ENCODE measurements around the gene SHLD1. TPM values are rescaled to one million over a fixed set of nuclear protein-coding genes. Genes with fewer than 3 reads are reported as not detected.

SHLD1 gene
- total and polyA plus RNA-seq, 2 experiments from 2014 or later, result 1.4 to 15.0 TPM

- Histone ChIP-seq H3K4me3 (no peak overlapping the region), H3K9me2 (ENCODE audit: insufficient read depth) (no peaks in the 10 kb centered on the region), H3K36me3 (ENCODE audit: insufficient read depth) (no peaks in the 10 kb centered on the region), H3K79me2 (replicated peaks; ENCODE audit: insufficient read depth) (no peaks in the 10 kb centered on the region), H3K27ac (ENCODE audit: low read depth) (no peak overlapping the region), H4K20me1 (replicated peaks; ENCODE audit: insufficient read depth) (no peaks in the 10 kb centered on the region), H3K4me1 (ENCODE audit: insufficient read depth) (no peaks in the 10 kb centered on the region), H2AFZ (no peak overlapping the region), H3K4me2 (no peak overlapping the region), H3F3A (replicated peaks; ENCODE audit: low read depth) (no peaks in the 10 kb centered on the region), H3K27me3 (ENCODE audit: insufficient read depth) (no peaks in the 10 kb centered on the region)
- H3K9me3 Mint-ChIP-seq, result no peaks in the 10 kb centered on the region
- H3K36me3 Mint-ChIP-seq (ENCODE audit: low read depth), result no peaks in the 10 kb centered on the region
- no peak overlapping the region for H3K27ac Mint-ChIP-seq
- H3K27me3 Mint-ChIP-seq (ENCODE audit: insufficient read depth, low read depth, poor library complexity), result no peaks in the 10 kb centered on the region
- peaks cover 5% of the 10 kb centered on the region; the same call in 2 of the 3 replicates for H3K4me1 Mint-ChIP-seq
- H3K4me3 Mint-ChIP-seq, result no peak overlapping the region
- DNase-seq (ENCODE audit: low spot score) (no peak), ATAC-seq (no peak)
- TF ChIP-seq STAT1 (IDR thresholded peaks at IDR 0.05; ENCODE audit: unreplicated experiment) (no peak), ZNF331 (CRISPR knock-in tag; IDR thresholded peaks at IDR 0.05; ENCODE audit: low read depth) (no peak), JUNB (IDR thresholded peaks at IDR 0.05; ENCODE audit: unreplicated experiment) (no peak), EZH2 (IDR thresholded peaks at IDR 0.05; ENCODE audit: low read depth, unreplicated experiment) (no peak), CREB1 (CRISPR knock-in tag; IDR thresholded peaks at IDR 0.05; ENCODE audit: low read depth) (no peak), ZNF114 (CRISPR knock-in tag; IDR thresholded peaks at IDR 0.05) (no peak)
These were observed 16.0 kb downstream of the SHLD1 start for GRCh38 chr20:5766085-5766764.

GRCh38 chr20:5767493-5768098 is 17.4 kb downstream of the SHLD1 start:
- Histone ChIP-seq H3K36me3 (ENCODE audit: insufficient read depth) (no peaks in the 10 kb centered on the region), H3K27me3 (ENCODE audit: insufficient read depth) (no peaks in the 10 kb centered on the region), H3K4me2 (no peak overlapping the region), H3K4me3 (no peak overlapping the region), H3K79me2 (replicated peaks; ENCODE audit: insufficient read depth) (no peaks in the 10 kb centered on the region), H3K4me1 (ENCODE audit: insufficient read depth) (no peaks in the 10 kb centered on the region), H3K27ac (ENCODE audit: low read depth) (no peak overlapping the region), H2AFZ (no peak overlapping the region), H3F3A (replicated peaks; ENCODE audit: low read depth) (no peaks in the 10 kb centered on the region), H3K9me2 (ENCODE audit: insufficient read depth) (no peaks in the 10 kb centered on the region), H4K20me1 (replicated peaks; ENCODE audit: insufficient read depth) (no peaks in the 10 kb centered on the region)
- ATAC-seq (no peak), DNase-seq (ENCODE audit: low spot score) (no peak)
- no peaks in the 10 kb centered on the region; the same call in 2 of the 3 replicates for H3K9me3 Mint-ChIP-seq
- no peaks in the 10 kb centered on the region for H3K36me3 Mint-ChIP-seq (ENCODE audit: low read depth)
- no peaks in the 10 kb centered on the region for H3K27me3 Mint-ChIP-seq (ENCODE audit: insufficient read depth, low read depth, poor library complexity)
- H3K4me3 Mint-ChIP-seq, result no peak overlapping the region
- no peak overlapping the region for H3K27ac Mint-ChIP-seq
- H3K4me1 Mint-ChIP-seq, result peaks cover 5% of the 10 kb centered on the region; the same call in 2 of the 3 replicates
- TF ChIP-seq EZH2 (IDR thresholded peaks at IDR 0.05; ENCODE audit: low read depth, unreplicated experiment) (no peak), ZNF331 (CRISPR knock-in tag; IDR thresholded peaks at IDR 0.05; ENCODE audit: low read depth) (no peak), EZH2phosphoT487 (IDR thresholded peaks at IDR 0.05; ENCODE audit: unreplicated experiment) (no peak), ETS1 (IDR thresholded peaks at IDR 0.05) (no peak), POLR2AphosphoS5 (IDR thresholded peaks at IDR 0.05; ENCODE audit: low read depth) (no peak), NANOG (IDR thresholded peaks at IDR 0.05; ENCODE audit: borderline replicate concordance) (no peak), ZNF114 (CRISPR knock-in tag; IDR thresholded peaks at IDR 0.05) (no peak), CTCF (conservative IDR thresholded peaks at IDR 0.05; ENCODE audit: low read depth in 2 of 2) (no peak), ZNF462 (CRISPR knock-in tag; IDR thresholded peaks at IDR 0.05) (no peak), CREB1 (CRISPR knock-in tag; IDR thresholded peaks at IDR 0.05; ENCODE audit: low read depth) (no peak), STAT1 (IDR thresholded peaks at IDR 0.05; ENCODE audit: unreplicated experiment) (no peak)
